Esophagus (tissue), 2 donors: ENCODE results near the gene DIP2A. TPM values are rescaled to one million over a fixed set of nuclear protein-coding genes. Genes with fewer than 3 reads are reported as not detected.
"Not testable (repeated sequence)": the region's sequence is repeated elsewhere in the genome, so short reads cannot be mapped to it uniquely, and the experiment has no call there.

Experiments
- H3K27ac ChIP-seq, 2 donors: one replicate each; pipeline ENCODE4 v1.5.1; 2013; ENCODE audit warnings: low read depth in 2 of 2, mild to moderate bottlenecking in 2 of 2, inconsistent platforms in 1 of 2, low read length in 1 of 2, moderate library complexity in 1 of 2
- H3K27me3 ChIP-seq, 2 donors: one replicate each; pipeline ENCODE4 v1.6.1; 2013; ENCODE audit warnings: low read length in 2 of 2, control low read depth in 1 of 2, mild to moderate bottlenecking in 1 of 2; ENCODE audit not compliant: insufficient read depth in 2 of 2, control insufficient read depth in 1 of 2
- H3K36me3 ChIP-seq, 2 donors: one replicate each; pipeline ENCODE4 v1.6.1; 2013; ENCODE audit warnings: low read length in 1 of 2; ENCODE audit not compliant: control insufficient read depth in 2 of 2, insufficient read depth in 2 of 2
- H3K4me1 ChIP-seq, 2 donors: one replicate each; pipeline ENCODE4 v1.6.1; 2013; ENCODE audit warnings: low read length in 1 of 2; ENCODE audit not compliant: control insufficient read depth in 2 of 2, insufficient read depth in 2 of 2
- H3K4me3 ChIP-seq, 2 donors: one replicate each; pipeline ENCODE4 v1.5.1; 2013; ENCODE audit warnings: low read length in 2 of 2, mild to moderate bottlenecking in 2 of 2, low read depth in 1 of 2, moderate library complexity in 1 of 2
- H3K9me3 ChIP-seq, 2 donors: one replicate each; pipeline ENCODE4 v1.6.1; 2013; ENCODE audit warnings: mild to moderate bottlenecking in 2 of 2, low read depth in 1 of 2, low read length in 1 of 2, moderate library complexity in 1 of 2; ENCODE audit not compliant: control insufficient read depth in 2 of 2, insufficient read depth in 1 of 2
- WGBS, 2 donors: extraction: QIAGEN DNeasy Blood & Tissue Kit; methylation state at CpG; one replicate each; pipeline ENCODE4 v1.1.7; 2013; 5-methylcytosine and 5-hydroxymethylcytosine counted together
- polyA plus RNA-seq, 2 donors: library from polyadenylated mRNA; stranded (reverse); fragments of 200-250 nt; gene quantifications; one replicate each; pipeline ENCODE4 v1.2.3, GENCODE V29; 2013
- donor health status: healthy with polysubstance abuse.
- donor health status: Bipolar disorder and iron deficiency.

The DIP2A gene
- polyA plus RNA-seq, 2 donors = 15.3 to 29.7 TPM

GRCh38 chr21:46503922-46504550 is 45.3 kb downstream of the DIP2A start:
- WGBS, 2 donors = 86 to 87% methylated on average over 12 of the region's 12 CpGs
- no peak overlapping the region for H3K4me3 ChIP-seq
- peaks cover 0 to under 1% of the 10 kb centered on the region in 2 donors for H3K4me1 ChIP-seq
- no peaks in the 10 kb centered on the region for H3K9me3 ChIP-seq
- H3K27me3 ChIP-seq = no peaks in the 10 kb centered on the region
- H3K36me3 ChIP-seq = peaks cover 0 to 7% of the 10 kb centered on the region in 2 donors
- no peak overlapping the region for H3K27ac ChIP-seq

GRCh38 chr21:46504666-46505065 is 46.0 kb downstream of the DIP2A start:
- 81 to 86% methylated on average over 5 of the region's 5 CpGs for WGBS, 2 donors
- Histone ChIP-seq H3K27ac (no peak overlapping the region), H3K36me3 (peaks cover under 1 to 5% of the 10 kb centered on the region in 2 donors), H3K4me1 (peaks cover 0 to 2% of the 10 kb centered on the region in 2 donors), H3K4me3 (no peak overlapping the region), H3K27me3 (no peaks in the 10 kb centered on the region), H3K9me3 (no peaks in the 10 kb centered on the region)

GRCh38 chr21:46507562-46507961 is 48.9 kb downstream of the DIP2A start:
- Histone ChIP-seq H3K27me3 (no peaks in the 10 kb centered on the region), H3K4me3 (no peak overlapping the region), H3K4me1 (peaks cover 0 to 2% of the 10 kb centered on the region in 2 donors), H3K9me3 (no peaks in the 10 kb centered on the region), H3K27ac (no peak overlapping the region), H3K36me3 (peaks cover 5 to 11% of the 10 kb centered on the region in 2 donors)
- 85 to 94% methylated on average over 4 of the region's 4 CpGs for WGBS, 2 donors

- WGBS, 2 donors = 45 to 47% methylated on average over 11 of the region's 11 CpGs
- Histone ChIP-seq H3K9me3 (no peaks in the 10 kb centered on the region), H3K27me3 (no peaks in the 10 kb centered on the region), H3K36me3 (peaks cover 5 to 8% of the 10 kb centered on the region in 2 donors), H3K4me1 (peaks cover 0 to 2% of the 10 kb centered on the region in 2 donors), H3K4me3 (no peak overlapping the region), H3K27ac (peak overlapping the region; percentile 68 to 83)
Observed at GRCh38 chr21:46509741-46510502, 51.2 kb downstream of the DIP2A start.

GRCh38 chr21:46515109-46515508 is 56.4 kb downstream of the DIP2A start:
- H3K4me3 ChIP-seq = no peak overlapping the region
- no peaks in the 10 kb centered on the region for H3K4me1 ChIP-seq
- no peaks in the 10 kb centered on the region for H3K9me3 ChIP-seq
- no peaks in the 10 kb centered on the region for H3K27me3 ChIP-seq
- 18 to 28% methylated on average over 2 of the region's 2 CpGs for WGBS, 2 donors
- H3K36me3 ChIP-seq = peaks cover 3 to 6% of the 10 kb centered on the region in 2 donors
- H3K27ac ChIP-seq = peak overlapping the region; percentile 55 to 70

GRCh38 chr21:46516068-46516467 is 57.4 kb downstream of the DIP2A start:
- Histone ChIP-seq H3K27me3 (no peaks in the 10 kb centered on the region), H3K36me3 (peaks cover 3% of the 10 kb centered on the region in 2 donors), H3K27ac (peak overlapping the region in 1 of 2 donors; percentile 55), H3K9me3 (no peaks in the 10 kb centered on the region), H3K4me1 (no peaks in the 10 kb centered on the region), H3K4me3 (no peak overlapping the region)
- WGBS, 2 donors = 97 to 98% methylated on average over 2 of the region's 2 CpGs

- no peaks in the 10 kb centered on the region for H3K4me1 ChIP-seq
- H3K36me3 ChIP-seq = peaks cover 0 to under 1% of the 10 kb centered on the region in 2 donors
- H3K4me3 ChIP-seq = no peak overlapping the region
- no peaks in the 10 kb centered on the region for H3K27me3 ChIP-seq
- H3K9me3 ChIP-seq = no peaks in the 10 kb centered on the region
- H3K27ac ChIP-seq = no peak overlapping the region
- WGBS, 2 donors = 85 to 89% methylated on average over 6 of the region's 6 CpGs
Observed at GRCh38 chr21:46517361-46517760, 58.7 kb downstream of the DIP2A start.

- WGBS, 2 donors = 79 to 83% methylated on average over 4 of the region's 4 CpGs
- Histone ChIP-seq H3K27me3 (no peaks in the 10 kb centered on the region), H3K4me1 (no peaks in the 10 kb centered on the region), H3K36me3 (peaks cover 0 to 2% of the 10 kb centered on the region in 2 donors), H3K9me3 (no peaks in the 10 kb centered on the region), H3K4me3 (no peak overlapping the region), H3K27ac (no peak overlapping the region)
Observed at GRCh38 chr21:46518983-46519583, 60.4 kb downstream of the DIP2A start.

- not testable (repeated sequence) for H3K4me3 ChIP-seq, H3K27me3 ChIP-seq, H3K4me1 ChIP-seq, H3K36me3 ChIP-seq, H3K27ac ChIP-seq, H3K9me3 ChIP-seq
- 78 to 84% methylated on average over 8 of the region's 8 CpGs for WGBS, 2 donors
Observed at GRCh38 chr21:46527393-46527792, 68.7 kb downstream of the DIP2A start.
